H1 (cell line): Measurements from ENCODE around the gene LRP5.

ENCODE experiments used
- BRCA1 ChIP-seq: IDR thresholded peaks from 2 replicates; pipeline ENCODE4 v1.6.1; 2012; ENCODE audit warnings: low read depth, low read length, improper control_type of control experiment
- CHD1 ChIP-seq: IDR thresholded peaks from 2 replicates; pipeline ENCODE4 v1.6.1; 2012; ENCODE audit warnings: low read depth, low read length, improper control_type of control experiment
- POU5F1 ChIP-seq: IDR thresholded peaks from 2 replicates; pipeline ENCODE4 v1.6.1; 2011; ENCODE audit warnings: low read depth, mild to moderate bottlenecking, low read length, moderate library complexity
- RAD21 ChIP-seq, 2 experiments: IDR thresholded peaks in 1 of 2; conservative IDR thresholded peaks in 1 of 2; 2 replicates each; pipeline ENCODE4 v1.6.1; 2011; ENCODE audit warnings: low read depth in 2 of 2, low read length in 2 of 2, improper control_type of control experiment in 1 of 2, inconsistent platforms in 1 of 2, mild to moderate bottlenecking in 1 of 2, moderate library complexity in 1 of 2
- SIN3A ChIP-seq, 2 experiments: IDR thresholded peaks in 1 of 2; conservative IDR thresholded peaks in 1 of 2; 2 replicates each; pipeline ENCODE4 v1.6.1; 2011 to 2012; ENCODE audit warnings: low read length in 2 of 2, improper control_type of control experiment in 1 of 2, low read depth in 1 of 2, mild to moderate bottlenecking in 1 of 2
- TAF1 ChIP-seq: IDR thresholded peaks from 2 replicates; pipeline ENCODE4 v1.6.1; 2011; ENCODE audit warnings: mild to moderate bottlenecking, low read depth, low read length
- TEAD4 ChIP-seq: IDR thresholded peaks from 2 replicates; pipeline ENCODE4 v1.6.1; 2012; ENCODE audit warnings: low read depth, low read length, inconsistent platforms, mixed read lengths
- TF ChIP-seq, protein P1 (sequence below): IDR thresholded peaks from 2 replicates; pipeline ENCODE4 v1.6.1; 2012; ENCODE audit warnings: inconsistent platforms

DNA sequence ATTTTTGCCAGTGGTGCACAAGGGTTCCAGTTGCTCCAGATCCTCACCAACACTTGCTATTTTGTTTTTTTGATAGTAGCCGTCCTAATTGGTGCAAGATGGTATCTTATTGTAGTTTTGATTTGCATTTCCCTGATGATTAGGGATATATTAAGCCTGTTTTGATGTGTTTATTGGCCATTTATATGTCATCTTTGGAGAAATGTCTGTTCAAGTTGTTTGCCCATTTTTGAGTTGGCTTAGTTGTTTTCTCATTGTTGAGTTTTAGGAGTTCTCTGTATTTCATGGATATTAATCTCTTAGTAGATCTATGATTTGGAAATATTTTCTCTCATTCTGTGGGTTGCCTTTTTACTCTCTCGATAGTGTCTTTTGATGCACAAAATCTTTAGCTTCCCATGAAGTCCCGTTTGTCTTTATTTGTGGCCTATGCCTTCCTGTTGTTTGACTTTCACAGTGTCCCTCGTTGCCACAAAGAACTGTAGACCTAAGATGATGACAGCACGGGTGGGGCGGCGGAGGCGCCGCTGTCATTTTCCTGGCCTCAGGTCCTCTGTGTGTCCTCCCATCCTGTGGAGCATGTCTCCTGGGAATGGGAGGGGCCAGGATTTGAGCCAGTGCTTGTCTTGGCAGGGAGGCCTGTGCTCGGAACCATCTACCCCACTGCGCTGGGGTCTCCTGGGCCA lies 33.5 kb downstream of the LRP5 start:
- TF ChIP-seq SIN3A (conservative IDR thresholded peaks at IDR 0.05 in 1 of 2, IDR thresholded peaks at IDR 0.05 in 1 of 2; ENCODE audit: low read depth in 1 of 2, low read length in 2 of 2) (no peak), POU5F1 (no peak), CHD1 (no peak), TAF1 (no peak), RAD21 (IDR thresholded peaks at IDR 0.05 in 1 of 2, conservative IDR thresholded peaks at IDR 0.05 in 1 of 2; ENCODE audit: low read depth in 2 of 2, low read length in 2 of 2) (no peak), BRCA1 (no peak), TEAD4 (no peak)
- TF ChIP-seq, protein P1, sequence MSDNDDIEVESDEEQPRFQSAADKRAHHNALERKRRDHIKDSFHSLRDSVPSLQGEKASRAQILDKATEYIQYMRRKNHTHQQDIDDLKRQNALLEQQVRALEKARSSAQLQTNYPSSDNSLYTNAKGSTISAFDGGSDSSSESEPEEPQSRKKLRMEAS = no peak
